Measurements from ENCODE around the gene ZACN. TPM values are rescaled to one million over a fixed set of nuclear protein-coding genes. Genes with fewer than 3 reads are reported as not detected.

The ZACN gene
- total RNA-seq, 1 donor = not detected

GRCh38 chr17:76104896-76105231 is 25.9 kb downstream of the ZACN start:
- DNase-seq (ENCODE audit: low read depth) = no peak
- H3K4me3 ChIP-seq (ENCODE audit: low read depth, low read length) = no peak overlapping the region
- TF ChIP-seq CTCF (IDR thresholded peaks at IDR 0.05; ENCODE audit: insufficient read depth, low read depth, low read length) = no peak

- no peak for DNase-seq (ENCODE audit: low read depth)
- no peak for TF ChIP-seq CTCF (IDR thresholded peaks at IDR 0.05; ENCODE audit: insufficient read depth, low read depth, low read length)
- no peak overlapping the region for H3K4me3 ChIP-seq (ENCODE audit: low read depth, low read length)
Observed at GRCh38 chr17:76106703-76107102, 27.7 kb downstream of the ZACN start.

- peak; percentile 23 for DNase-seq (ENCODE audit: low read depth)
- no peak overlapping the region for H3K4me3 ChIP-seq (ENCODE audit: low read depth, low read length)
- TF ChIP-seq CTCF (IDR thresholded peaks at IDR 0.05; ENCODE audit: insufficient read depth, low read depth, low read length) = peak; percentile 26
Observed at GRCh38 chr17:76107509-76107908, 28.5 kb downstream of the ZACN start.

- no peak overlapping the region for H3K4me3 ChIP-seq (ENCODE audit: low read depth, low read length)
- no peak for TF ChIP-seq CTCF (IDR thresholded peaks at IDR 0.05; ENCODE audit: insufficient read depth, low read depth, low read length)
- no peak for DNase-seq (ENCODE audit: low read depth)
Observed at GRCh38 chr17:76111956-76112355, 33.0 kb downstream of the ZACN start.

- TF ChIP-seq CTCF (IDR thresholded peaks at IDR 0.05; ENCODE audit: insufficient read depth, low read depth, low read length) = no peak
- DNase-seq (ENCODE audit: low read depth) = no peak
- no peak overlapping the region for H3K4me3 ChIP-seq (ENCODE audit: low read depth, low read length)
Observed at GRCh38 chr17:76115138-76115754, 36.3 kb downstream of the ZACN start.

- TF ChIP-seq CTCF (IDR thresholded peaks at IDR 0.05; ENCODE audit: insufficient read depth, low read depth, low read length) = no peak
- no peak for DNase-seq (ENCODE audit: low read depth)
- no peak overlapping the region for H3K4me3 ChIP-seq (ENCODE audit: low read depth, low read length)
Observed at GRCh38 chr17:76119409-76120371, 40.7 kb downstream of the ZACN start.

Measured in fibroblast of villous mesenchyme (primary cell).